ENCODE data around the gene EVL. TPM values are rescaled to one million over a fixed set of nuclear protein-coding genes. Genes with fewer than 3 reads are reported as not detected.
A peak's percentile ranks its signal among the peaks of the same experiment; 100 is the strongest.

EVL gene
- total RNA-seq, 4 donors from 2014 or later = 22.8 to 86.4 (median 45.2) TPM

- DNase-seq = no peak
- TF ChIP-seq EP300 (IDR thresholded peaks at IDR 0.05; ENCODE audit: low read depth) (no peak), POLR2AphosphoS5 (IDR thresholded peaks at IDR 0.05) (no peak), CTCF (IDR thresholded peaks at IDR 0.05) (no peak), POLR2A (IDR thresholded peaks at IDR 0.05) (no peak)
- in situ Hi-C loops (cut with MboI; ENCODE audit: low pct_ligation_motif_present in 1 of 4, low pct_unique_long_range_greater_than_20kb in 1 of 4, low sequenced_read_pairs in 3 of 4) (no loop called here), intact Hi-C loops (cut with DNase I; ENCODE audit: low total_unique reads) (no loop called here)
- Histone ChIP-seq H3K27ac (no peak overlapping the region), H3K9me3 (no peaks in the 10 kb centered on the region), H3K36me3 (no peaks in the 10 kb centered on the region), H3K4me1 (peaks cover 0 to 13% (median 0%) of the 10 kb centered on the region in 4 donors), H3K27me3 (no peaks in the 10 kb centered on the region), H3K4me3 (no peak overlapping the region)
- WGBS, 2 donors (ENCODE audit: low coverage in 1 of 2) = 70 to 79% methylated on average over 3 to 12 of the region's 12 CpGs
These were observed 63.5 kb downstream of the EVL start for GRCh38 chr14:100128688-100129087.

- no peaks in the 10 kb centered on the region for H3K9me3 ChIP-seq
- TF ChIP-seq POLR2A (IDR thresholded peaks at IDR 0.05) = no peak
- no peak for TF ChIP-seq EP300 (IDR thresholded peaks at IDR 0.05; ENCODE audit: low read depth)
- TF ChIP-seq POLR2AphosphoS5 (IDR thresholded peaks at IDR 0.05) = no peak
- H3K4me1 ChIP-seq = peaks cover 0 to 13% (median 0%) of the 10 kb centered on the region in 4 donors
- H3K27ac ChIP-seq = no peak overlapping the region
- no peak for DNase-seq
- H3K4me3 ChIP-seq = no peak overlapping the region
- no peaks in the 10 kb centered on the region for H3K27me3 ChIP-seq
- no peaks in the 10 kb centered on the region for H3K36me3 ChIP-seq
- intact Hi-C loops (cut with DNase I; ENCODE audit: low total_unique reads) = no loop called here
- 67 to 91% methylated on average over 1 to 7 of the region's 7 CpGs for WGBS, 2 donors (ENCODE audit: low coverage in 1 of 2)
- in situ Hi-C loops (cut with MboI; ENCODE audit: low pct_ligation_motif_present in 1 of 4, low pct_unique_long_range_greater_than_20kb in 1 of 4, low sequenced_read_pairs in 3 of 4) = no loop called here
These were observed 64.0 kb downstream of the EVL start for GRCh38 chr14:100129161-100129589.

- Histone ChIP-seq H3K27ac (peak overlapping the region in 1 of 4 donors; percentile 29), H3K36me3 (no peaks in the 10 kb centered on the region)
- intact Hi-C loops (cut with DNase I; ENCODE audit: low total_unique reads) = no loop called here
These were observed 65.3 kb downstream of the EVL start for GRCh38 chr14:100130521-100130920.

GRCh38 chr14:100131181-100131580, 66.0 kb downstream of the EVL start:
- H3K4me3 ChIP-seq = no peak overlapping the region
- peak; percentile 57 for DNase-seq
- intact Hi-C loops (cut with DNase I; ENCODE audit: low total_unique reads) (no loop called here), in situ Hi-C loops (cut with MboI; ENCODE audit: low pct_ligation_motif_present in 1 of 4, low pct_unique_long_range_greater_than_20kb in 1 of 4, low sequenced_read_pairs in 3 of 4) (no loop called here)
- no peaks in the 10 kb centered on the region for H3K36me3 ChIP-seq
- H3K27me3 ChIP-seq = no peaks in the 10 kb centered on the region
- peak overlapping the region in 1 of 4 donors; percentile 29 for H3K27ac ChIP-seq
- H3K9me3 ChIP-seq = no peaks in the 10 kb centered on the region
- WGBS, 2 donors (ENCODE audit: low coverage in 1 of 2) = 55% methylated on average over 6 of the region's 6 CpGs; no CpG with 5 or more reads in 1 of the 2 donors
- TF ChIP-seq CTCF (IDR thresholded peaks at IDR 0.05) (peak in 1 of 5 experiments; percentile 25), POLR2AphosphoS5 (IDR thresholded peaks at IDR 0.05) (no peak)
- H3K4me1 ChIP-seq = peaks cover 0 to 13% (median 3%) of the 10 kb centered on the region in 4 donors

More at GRCh38 chr14:100130521-100130920, 65.3 kb downstream of the EVL start:
- H3K4me1 ChIP-seq = peaks cover 0 to 13% (median 3%) of the 10 kb centered on the region in 4 donors
- no peak for DNase-seq
- WGBS, 2 donors (ENCODE audit: low coverage in 1 of 2) = 69 to 85% methylated on average over 2 to 11 of the region's 11 CpGs
- H3K9me3 ChIP-seq = no peaks in the 10 kb centered on the region
- no peaks in the 10 kb centered on the region for H3K27me3 ChIP-seq
- no peak overlapping the region for H3K4me3 ChIP-seq
- in situ Hi-C loops (cut with MboI; ENCODE audit: low pct_ligation_motif_present in 1 of 4, low pct_unique_long_range_greater_than_20kb in 1 of 4, low sequenced_read_pairs in 3 of 4) = no loop called here
- TF ChIP-seq EP300 (IDR thresholded peaks at IDR 0.05; ENCODE audit: low read depth) = no peak
- TF ChIP-seq CTCF (IDR thresholded peaks at IDR 0.05) = no peak
- no peak for TF ChIP-seq POLR2A (IDR thresholded peaks at IDR 0.05)
- TF ChIP-seq POLR2AphosphoS5 (IDR thresholded peaks at IDR 0.05) = no peak
